Measurements from ENCODE around the gene CASZ1. TPM values are rescaled to one million over a fixed set of nuclear protein-coding genes. Genes with fewer than 3 reads are reported as not detected.

The CASZ1 gene
- polyA plus RNA-seq, 1 donor: 16.2 TPM

DNA sequence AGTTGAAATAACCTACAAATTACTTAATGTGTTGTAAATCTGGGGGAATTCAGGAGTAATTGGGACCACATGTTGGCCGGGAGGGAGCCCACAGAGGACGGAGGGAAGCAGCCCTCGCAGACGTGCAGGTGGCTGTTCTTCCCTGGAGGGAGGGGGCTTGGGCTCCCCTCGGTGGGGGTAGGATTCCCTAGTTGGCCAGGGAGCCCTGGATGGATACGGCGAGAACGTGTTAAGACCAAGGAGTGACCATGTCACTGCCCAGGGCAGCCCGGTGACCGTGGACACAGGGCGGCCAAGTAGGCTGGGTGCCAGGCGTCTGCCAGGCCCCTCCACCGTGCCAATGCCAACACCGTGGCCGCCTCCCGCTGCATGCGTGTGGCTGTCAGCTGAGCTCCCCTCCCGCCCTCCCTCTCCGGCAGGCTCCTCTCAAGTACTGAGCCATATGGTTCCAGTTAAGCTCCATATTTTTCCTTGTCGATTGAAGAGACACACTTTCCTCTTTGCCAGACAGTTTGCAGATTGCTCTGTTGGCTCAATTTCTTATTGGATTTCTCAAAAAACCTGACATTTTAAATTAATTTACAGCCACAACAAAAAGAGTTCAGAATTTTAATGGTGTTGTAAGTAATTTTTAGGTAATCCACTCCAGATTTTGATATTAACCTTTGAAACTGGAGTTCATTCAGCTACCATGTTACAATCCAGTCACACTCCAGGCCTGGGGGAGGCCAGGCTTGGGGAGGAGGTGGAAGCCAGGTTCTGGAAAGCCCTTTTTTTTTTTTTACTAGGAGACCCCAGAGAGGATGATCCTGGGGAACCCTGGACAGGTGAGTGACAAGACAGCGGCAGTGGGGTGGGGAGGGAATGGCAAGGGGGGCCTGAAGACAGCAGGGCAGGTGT, 71.2 kb downstream of the CASZ1 start:
- WGBS (ENCODE audit: insufficient coverage, low lambda C conversion rate): 60% methylated on average over 1 of the region's 21 CpGs
- no peaks in the 10 kb centered on the region for H3K36me3 ChIP-seq (ENCODE audit: control insufficient read depth, insufficient read depth, low read length)
- H3K4me1 ChIP-seq (ENCODE audit: control insufficient read depth, insufficient read depth, low read length): peaks cover 23% of the 10 kb centered on the region
- no peaks in the 10 kb centered on the region for H3K9me3 ChIP-seq (ENCODE audit: control insufficient read depth, low read depth, low read length)
- H3K27ac ChIP-seq (ENCODE audit: low read length): no peak overlapping the region
- DNase-seq: no peak
- H3K27me3 ChIP-seq (ENCODE audit: control insufficient read depth, insufficient read depth, low read length): peaks cover 3% of the 10 kb centered on the region
- no peak overlapping the region for H3K4me3 ChIP-seq (ENCODE audit: low read length)

GRCh38 chr1:10724511-10724910, 71.9 kb downstream of the CASZ1 start:
- Histone ChIP-seq H3K36me3 (ENCODE audit: control insufficient read depth, insufficient read depth, low read length) (no peaks in the 10 kb centered on the region), H3K4me3 (ENCODE audit: low read length) (no peak overlapping the region), H3K27me3 (ENCODE audit: control insufficient read depth, insufficient read depth, low read length) (peaks cover 3% of the 10 kb centered on the region), H3K4me1 (ENCODE audit: control insufficient read depth, insufficient read depth, low read length) (peaks cover 23% of the 10 kb centered on the region), H3K27ac (ENCODE audit: low read length) (no peak overlapping the region), H3K9me3 (ENCODE audit: control insufficient read depth, low read depth, low read length) (no peaks in the 10 kb centered on the region)
- no CpG with 5 or more reads among the region's 4 CpGs for WGBS (ENCODE audit: insufficient coverage, low lambda C conversion rate)
- no peak for DNase-seq

- H3K27me3 ChIP-seq (ENCODE audit: control insufficient read depth, insufficient read depth, low read length): peaks cover 3% of the 10 kb centered on the region
- no peaks in the 10 kb centered on the region for H3K36me3 ChIP-seq (ENCODE audit: control insufficient read depth, insufficient read depth, low read length)
- H3K4me1 ChIP-seq (ENCODE audit: control insufficient read depth, insufficient read depth, low read length): peaks cover 23% of the 10 kb centered on the region
- DNase-seq: peak in 1 of 2 donors; percentile 49
- H3K4me3 ChIP-seq (ENCODE audit: low read length): no peak overlapping the region
- no peaks in the 10 kb centered on the region for H3K9me3 ChIP-seq (ENCODE audit: control insufficient read depth, low read depth, low read length)
- WGBS (ENCODE audit: insufficient coverage, low lambda C conversion rate): no CpG with 5 or more reads among the region's 12 CpGs
- peak overlapping the region; percentile 31 for H3K27ac ChIP-seq (ENCODE audit: low read length)
These were observed 72.4 kb downstream of the CASZ1 start for GRCh38 chr1:10724052-10724494.

GRCh38 chr1:10723317-10723716, 73.1 kb downstream of the CASZ1 start:
- WGBS (ENCODE audit: insufficient coverage, low lambda C conversion rate): no CpG with 5 or more reads among the region's 4 CpGs
- Histone ChIP-seq H3K9me3 (ENCODE audit: control insufficient read depth, low read depth, low read length) (no peaks in the 10 kb centered on the region), H3K4me1 (ENCODE audit: control insufficient read depth, insufficient read depth, low read length) (peaks cover 23% of the 10 kb centered on the region), H3K4me3 (ENCODE audit: low read length) (no peak overlapping the region), H3K36me3 (ENCODE audit: control insufficient read depth, insufficient read depth, low read length) (no peaks in the 10 kb centered on the region), H3K27ac (ENCODE audit: low read length) (no peak overlapping the region), H3K27me3 (ENCODE audit: control insufficient read depth, insufficient read depth, low read length) (peaks cover 3% of the 10 kb centered on the region)
- DNase-seq: no peak

GRCh38 chr1:10722803-10723202, 73.6 kb downstream of the CASZ1 start:
- no CpG with 5 or more reads among the region's 16 CpGs for WGBS (ENCODE audit: insufficient coverage, low lambda C conversion rate)
- no peaks in the 10 kb centered on the region for H3K36me3 ChIP-seq (ENCODE audit: control insufficient read depth, insufficient read depth, low read length)
- H3K27me3 ChIP-seq (ENCODE audit: control insufficient read depth, insufficient read depth, low read length): peaks cover 3% of the 10 kb centered on the region
- no peaks in the 10 kb centered on the region for H3K9me3 ChIP-seq (ENCODE audit: control insufficient read depth, low read depth, low read length)
- H3K27ac ChIP-seq (ENCODE audit: low read length): no peak overlapping the region
- no peak for DNase-seq
- peaks cover 27% of the 10 kb centered on the region for H3K4me1 ChIP-seq (ENCODE audit: control insufficient read depth, insufficient read depth, low read length)
- H3K4me3 ChIP-seq (ENCODE audit: low read length): no peak overlapping the region

GRCh38 chr1:10721381-10722321, 74.8 kb downstream of the CASZ1 start:
- H3K4me1 ChIP-seq (ENCODE audit: control insufficient read depth, insufficient read depth, low read length): peaks cover 31% of the 10 kb centered on the region
- H3K27me3 ChIP-seq (ENCODE audit: control insufficient read depth, insufficient read depth, low read length): peaks cover 3% of the 10 kb centered on the region
- no peak overlapping the region for H3K4me3 ChIP-seq (ENCODE audit: low read length)
- no peak for DNase-seq
- H3K36me3 ChIP-seq (ENCODE audit: control insufficient read depth, insufficient read depth, low read length): no peaks in the 10 kb centered on the region
- no CpG with 5 or more reads among the region's 26 CpGs for WGBS (ENCODE audit: insufficient coverage, low lambda C conversion rate)
- H3K27ac ChIP-seq (ENCODE audit: low read length): no peak overlapping the region
- no peaks in the 10 kb centered on the region for H3K9me3 ChIP-seq (ENCODE audit: control insufficient read depth, low read depth, low read length)

DNA sequence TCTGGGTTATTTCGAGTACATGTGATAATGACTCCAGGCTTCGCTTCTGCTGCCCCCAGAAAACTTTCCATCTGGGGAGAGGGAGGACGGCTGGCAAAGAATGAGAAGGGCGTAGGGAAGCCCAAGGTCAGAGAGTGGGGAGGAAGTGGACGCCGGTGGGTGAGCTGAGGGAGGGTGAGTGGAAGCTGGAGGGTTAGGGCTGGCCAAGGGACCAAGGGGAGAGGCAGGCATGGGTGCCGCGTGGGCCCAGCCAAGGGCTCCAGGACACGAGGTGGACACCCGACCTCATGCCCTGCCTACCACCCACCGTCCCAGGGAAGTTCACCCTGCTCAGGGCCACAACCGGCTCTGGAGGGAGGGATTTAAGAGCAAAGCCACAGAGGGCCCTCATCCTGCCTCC, 75.8 kb downstream of the CASZ1 start:
- H3K27me3 ChIP-seq (ENCODE audit: control insufficient read depth, insufficient read depth, low read length): peaks cover 3% of the 10 kb centered on the region
- peaks cover 32% of the 10 kb centered on the region for H3K4me1 ChIP-seq (ENCODE audit: control insufficient read depth, insufficient read depth, low read length)
- H3K27ac ChIP-seq (ENCODE audit: low read length): no peak overlapping the region
- DNase-seq: no peak
- WGBS (ENCODE audit: insufficient coverage, low lambda C conversion rate): 100% methylated on average over 1 of the region's 12 CpGs
- no peak overlapping the region for H3K4me3 ChIP-seq (ENCODE audit: low read length)
- H3K36me3 ChIP-seq (ENCODE audit: control insufficient read depth, insufficient read depth, low read length): no peaks in the 10 kb centered on the region
- no peaks in the 10 kb centered on the region for H3K9me3 ChIP-seq (ENCODE audit: control insufficient read depth, low read depth, low read length)

- no peak overlapping the region for H3K4me3 ChIP-seq (ENCODE audit: low read length)
- no peak for DNase-seq
- H3K36me3 ChIP-seq (ENCODE audit: control insufficient read depth, insufficient read depth, low read length): no peaks in the 10 kb centered on the region
- H3K27ac ChIP-seq (ENCODE audit: low read length): no peak overlapping the region
- peaks cover 28% of the 10 kb centered on the region for H3K4me1 ChIP-seq (ENCODE audit: control insufficient read depth, insufficient read depth, low read length)
- H3K9me3 ChIP-seq (ENCODE audit: control insufficient read depth, low read depth, low read length): no peaks in the 10 kb centered on the region
- no peaks in the 10 kb centered on the region for H3K27me3 ChIP-seq (ENCODE audit: control insufficient read depth, insufficient read depth, low read length)
- WGBS (ENCODE audit: insufficient coverage, low lambda C conversion rate): 93% methylated on average over 3 of the region's 9 CpGs
These were observed 78.4 kb downstream of the CASZ1 start for GRCh38 chr1:10718083-10718415.

- Histone ChIP-seq H3K27ac (ENCODE audit: low read length) (no peak overlapping the region), H3K4me1 (ENCODE audit: control insufficient read depth, insufficient read depth, low read length) (peaks cover 28% of the 10 kb centered on the region), H3K36me3 (ENCODE audit: control insufficient read depth, insufficient read depth, low read length) (no peaks in the 10 kb centered on the region), H3K27me3 (ENCODE audit: control insufficient read depth, insufficient read depth, low read length) (no peaks in the 10 kb centered on the region), H3K9me3 (ENCODE audit: control insufficient read depth, low read depth, low read length) (no peaks in the 10 kb centered on the region), H3K4me3 (ENCODE audit: low read length) (no peak overlapping the region)
- DNase-seq: no peak
- no CpG with 5 or more reads among the region's 22 CpGs for WGBS (ENCODE audit: insufficient coverage, low lambda C conversion rate)
These were observed 79.0 kb downstream of the CASZ1 start for GRCh38 chr1:10717296-10718082.

- DNase-seq: no peak
- Histone ChIP-seq H3K4me1 (ENCODE audit: control insufficient read depth, insufficient read depth, low read length) (peaks cover 27% of the 10 kb centered on the region), H3K27ac (ENCODE audit: low read length) (no peak overlapping the region), H3K9me3 (ENCODE audit: control insufficient read depth, low read depth, low read length) (no peaks in the 10 kb centered on the region), H3K27me3 (ENCODE audit: control insufficient read depth, insufficient read depth, low read length) (no peaks in the 10 kb centered on the region), H3K36me3 (ENCODE audit: control insufficient read depth, insufficient read depth, low read length) (no peaks in the 10 kb centered on the region), H3K4me3 (ENCODE audit: low read length) (no peak overlapping the region)
- WGBS (ENCODE audit: insufficient coverage, low lambda C conversion rate): 20% methylated on average over 1 of the region's 10 CpGs
These were observed 79.6 kb downstream of the CASZ1 start for GRCh38 chr1:10716840-10717239.

Measured in large intestine (tissue), 3 donors.